Lung (tissue), 12 donors: Measurements from ENCODE around the gene METAP2. TPM values are rescaled to one million over a fixed set of nuclear protein-coding genes. Genes with fewer than 3 reads are reported as not detected.
A peak's percentile ranks its signal among the peaks of the same experiment; 100 is the strongest.

Source experiments
- ATAC-seq: fragments of 200-7000 bp; cut with Tn5 transposase; one replicate; pipeline ENCODE4 v1.9.1; 2020; ENCODE audit warnings: moderate number of reproducible peaks; ENCODE audit not compliant: insufficient read depth, low FRiP score
- DNase-seq, 3 donors: peaks; one replicate each; pipeline ENCODE4 v3.0.0-alpha.2; 2013 to 2017
- H3K27ac ChIP-seq, 2 donors: one replicate each; pipeline ENCODE4 v1.5.1; 2013; ENCODE audit warnings: mild to moderate bottlenecking in 2 of 2, moderate library complexity in 2 of 2, control low read depth in 1 of 2, inconsistent platforms in 1 of 2, low read depth in 1 of 2, low read length in 1 of 2
- H3K27me3 ChIP-seq, 3 donors: one replicate each; pipeline ENCODE4 v1.5.1; 2013; ENCODE audit warnings: low read length in 2 of 3; ENCODE audit not compliant: control insufficient read depth in 3 of 3, insufficient read depth in 3 of 3
- H3K36me3 ChIP-seq, 4 donors: one replicate each; pipeline ENCODE4 v1.5.1; 2013; ENCODE audit warnings: low read length in 4 of 4, mild to moderate bottlenecking in 1 of 4, moderate library complexity in 1 of 4; ENCODE audit not compliant: control insufficient read depth in 4 of 4, insufficient read depth in 4 of 4
- H3K4me1 ChIP-seq, 5 donors: one replicate each; pipeline ENCODE4 v1.5.1; 2013; ENCODE audit warnings: low read length in 5 of 5, mild to moderate bottlenecking in 2 of 5, moderate library complexity in 1 of 5; ENCODE audit not compliant: control insufficient read depth in 5 of 5, insufficient read depth in 5 of 5
- H3K4me3 ChIP-seq: one replicate; pipeline ENCODE4 v1.5.1; 2013; ENCODE audit warnings: mild to moderate bottlenecking, control low read depth, moderate library complexity
- H3K9ac ChIP-seq, 2 donors: one replicate each; pipeline ENCODE4 v1.5.1; 2013; ENCODE audit warnings: low read length in 2 of 2, control low read depth in 1 of 2; ENCODE audit not compliant: insufficient read depth in 1 of 2
- H3K9me3 ChIP-seq, 4 donors: one replicate each; pipeline ENCODE4 v1.5.1; 2013; ENCODE audit warnings: low read length in 3 of 4, mild to moderate bottlenecking in 1 of 4, moderate library complexity in 1 of 4; ENCODE audit not compliant: control insufficient read depth in 4 of 4, insufficient read depth in 3 of 4
- CTCF ChIP-seq: IDR thresholded peaks from 2 replicates; pipeline ENCODE4 v1.5.1; 2012; ENCODE audit warnings: mild to moderate bottlenecking; ENCODE audit errors: control extremely low read depth, extremely low read depth
- WGBS, 2 donors: extraction: QIAGEN DNeasy Blood & Tissue Kit; methylation state at CpG; one replicate each; pipeline ENCODE4 v1.1.7; 2013; 5-methylcytosine and 5-hydroxymethylcytosine counted together
- polyA plus RNA-seq, 2 donors: library from polyadenylated mRNA; stranded (reverse); fragments of 200-250 nt; gene quantifications; one replicate each; pipeline ENCODE4 v1.2.1, GENCODE V29; 2013
- total RNA-seq, 2 donors: library from RNA; depleted of rRNA in 1 of 2; stranded (reverse); fragments of >200 nt in 1 of 2; gene quantifications; one replicate each; pipeline ENCODE4 v1.2.1, GENCODE V29; 2014 to 2021
- donor health status: control.
- donor health status: control.
- donor health status: Bipolar disorder and iron deficiency.
- donor health status: healthy.
- donor health status: DM: yes; HTN: yes; CAD: no.

The METAP2 gene
- total and polyA plus RNA-seq, 4 donors = 49.1 to 60.4 (median 51.4) TPM

DNA sequence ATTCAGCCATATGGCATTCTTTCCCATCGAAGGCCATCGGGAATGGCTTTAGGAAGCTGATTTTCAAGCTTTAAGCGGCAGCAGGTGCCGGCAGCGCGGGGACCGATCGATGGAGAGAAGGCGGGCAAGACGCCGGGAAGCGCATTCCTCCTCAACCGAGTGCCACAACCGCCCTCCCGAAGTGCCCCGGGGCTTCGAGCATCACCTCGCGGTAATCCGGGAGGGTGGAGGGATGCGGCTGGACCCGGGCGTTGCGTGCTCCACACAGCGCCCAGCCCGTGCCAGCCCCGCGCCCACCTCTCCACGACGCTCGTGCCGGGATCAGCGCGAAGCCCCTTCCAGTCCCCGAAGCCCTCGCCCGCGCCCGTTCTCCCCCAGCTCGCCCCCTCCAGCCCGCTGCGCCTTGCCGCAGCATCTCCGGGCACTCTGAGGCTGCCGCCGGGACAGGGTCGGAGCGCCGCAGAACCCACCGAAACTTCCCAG lies 74.1 kb downstream of the METAP2 start:
- peak overlapping the region in 1 of 2 donors; percentile 28 for H3K9ac ChIP-seq
- peaks cover 0 to 5% (median 2%) of the 10 kb centered on the region in 4 donors for H3K9me3 ChIP-seq
- peaks cover 0 to 62% (median 49%) of the 10 kb centered on the region in 3 donors for H3K27me3 ChIP-seq
- 0 to 1% methylated on average over 40 to 50 of the region's 50 CpGs for WGBS, 2 donors
- DNase-seq = peak in 2 of 3 donors; percentile 25 to 42
- peak overlapping the region in 1 of 2 donors; percentile 95 for H3K27ac ChIP-seq
- peak overlapping the region; percentile 92 for H3K4me3 ChIP-seq
- H3K4me1 ChIP-seq = peaks cover 0 to 6% (median 2%) of the 10 kb centered on the region in 5 donors
- peak; percentile 23 for ATAC-seq
- H3K36me3 ChIP-seq = no peaks in the 10 kb centered on the region
- TF ChIP-seq CTCF = no peak

DNA sequence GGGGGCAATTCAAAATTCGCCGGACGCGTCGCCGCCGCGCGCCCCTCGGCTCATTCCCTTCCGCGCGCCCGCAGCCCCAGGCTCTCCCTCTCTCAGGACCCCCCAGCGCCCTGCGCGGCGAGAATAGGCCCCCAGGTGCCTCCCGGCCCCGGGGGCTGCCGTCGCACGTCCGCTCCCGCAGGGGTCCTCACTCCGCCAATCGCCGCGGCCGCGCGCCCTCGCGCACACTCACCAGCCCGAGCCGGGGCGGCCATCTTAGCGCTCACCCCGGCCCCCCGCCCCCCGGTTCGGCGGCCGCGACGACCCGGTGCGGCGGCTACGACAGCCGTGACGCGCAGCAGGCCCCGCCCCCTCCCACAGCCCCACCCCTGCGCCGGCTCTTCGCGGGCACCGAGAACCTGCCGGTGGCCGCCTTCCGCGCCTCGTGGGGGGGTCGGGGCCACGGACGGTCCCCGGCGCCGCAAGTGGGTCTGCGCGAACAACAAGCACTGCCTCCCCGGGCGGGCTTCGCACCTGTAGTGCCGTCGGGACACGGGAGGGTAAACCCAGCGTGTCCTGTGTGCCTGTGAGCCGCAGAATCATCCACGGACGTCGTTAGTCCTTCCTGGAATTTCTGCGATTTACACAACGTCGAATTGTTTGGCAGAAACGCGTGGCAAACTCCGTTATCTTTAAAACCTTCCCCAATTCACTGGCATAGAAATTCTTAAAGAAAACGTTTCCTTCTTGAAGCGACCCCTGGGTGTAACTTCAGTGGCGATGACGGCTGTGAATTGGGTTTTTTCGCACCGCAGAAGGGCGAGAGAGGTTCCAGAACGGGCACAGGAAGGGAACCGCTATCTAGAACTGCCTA lies 74.8 kb downstream of the METAP2 start:
- 4 to 6% methylated on average over 69 to 98 of the region's 98 CpGs for WGBS, 2 donors
- Histone ChIP-seq H3K27ac (peak overlapping the region in 1 of 2 donors; percentile 95), H3K4me3 (peak overlapping the region; percentile 92), H3K9me3 (peaks cover 0 to 5% (median 3%) of the 10 kb centered on the region in 4 donors), H3K9ac (peak overlapping the region in 1 of 2 donors; percentile 28), H3K4me1 (peaks cover 0 to 6% (median 2%) of the 10 kb centered on the region in 5 donors), H3K36me3 (no peaks in the 10 kb centered on the region), H3K27me3 (peaks cover 0 to 62% (median 49%) of the 10 kb centered on the region in 3 donors)
- ATAC-seq = peak; percentile 86
- no peak for TF ChIP-seq CTCF
- DNase-seq = peak; percentile 25 to 66 (median 57)

GRCh38 chr12:95549392-95550084 lies 75.6 kb downstream of the METAP2 start:
- TF ChIP-seq CTCF = no peak
- Histone ChIP-seq H3K27me3 (peaks cover 0 to 63% (median 49%) of the 10 kb centered on the region in 3 donors), H3K4me1 (peaks cover 0 to 6% (median 2%) of the 10 kb centered on the region in 5 donors), H3K9ac (no peak overlapping the region), H3K4me3 (no peak overlapping the region), H3K9me3 (peaks cover 0 to 5% (median 3%) of the 10 kb centered on the region in 4 donors), H3K27ac (no peak overlapping the region), H3K36me3 (no peaks in the 10 kb centered on the region)
- ATAC-seq = no peak
- WGBS, 2 donors = 69 to 76% methylated on average over 12 of the region's 12 CpGs
- no peak for DNase-seq
